Neuronal stem cell (in vitro differentiated cells): ENCODE results near the gene CRLF1.

Experiments
- DNase-seq: peaks from one replicate; pipeline ENCODE4 v3.0.0-alpha.2; 2013; ENCODE audit warnings: low spot score
- H2AFZ ChIP-seq: one replicate; pipeline ENCODE4 v1.6.1; 2013; ENCODE audit warnings: mild to moderate bottlenecking, low read length, inconsistent platforms
- H2AK5ac ChIP-seq: 2 replicates; pipeline ENCODE4 v1.6.1; 2013; ENCODE audit warnings: low read depth, mild to moderate bottlenecking, inconsistent platforms, low read length, moderate library complexity, mixed read lengths
- H2BK120ac ChIP-seq: 2 replicates; pipeline ENCODE4 v1.6.1; 2013; ENCODE audit warnings: low read depth, mild to moderate bottlenecking, inconsistent platforms, low read length, moderate library complexity, mixed read lengths
- H2BK12ac ChIP-seq: one replicate; pipeline ENCODE4 v1.6.1; 2013; ENCODE audit warnings: low read length, inconsistent platforms
- H2BK15ac ChIP-seq: 2 replicates; pipeline ENCODE4 v1.6.1; 2013; ENCODE audit warnings: mild to moderate bottlenecking, low read length, inconsistent platforms, mixed read lengths
- H2BK5ac ChIP-seq: one replicate; pipeline ENCODE4 v1.6.1; 2013; ENCODE audit warnings: inconsistent platforms, mild to moderate bottlenecking, low read length, moderate library complexity
- H3K14ac ChIP-seq: one replicate; pipeline ENCODE4 v1.6.1; 2013; ENCODE audit warnings: low read length, inconsistent platforms
- H3K18ac ChIP-seq: 2 replicates; pipeline ENCODE4 v1.6.1; 2013; ENCODE audit warnings: low read length, inconsistent platforms
- H3K23ac ChIP-seq: 2 replicates; pipeline ENCODE4 v1.6.1; 2013; ENCODE audit warnings: low read depth, mild to moderate bottlenecking, mixed read lengths, low read length, inconsistent platforms; ENCODE audit not compliant: poor library complexity
- H3K27ac ChIP-seq: replicated peaks from 3 replicates; pipeline ENCODE4 v1.5.1; 2013; ENCODE audit warnings: low read length, inconsistent platforms
- H3K27me3 ChIP-seq, 3 experiments: 2 replicates each; pipeline ENCODE4 v1.6.1; 2013; ENCODE audit warnings: low read length in 3 of 3, mild to moderate bottlenecking in 2 of 3, inconsistent platforms in 1 of 3, low read depth in 1 of 3, mixed read lengths in 1 of 3, moderate library complexity in 1 of 3; ENCODE audit not compliant: control insufficient read depth in 3 of 3, insufficient read depth in 3 of 3
- H3K36me3 ChIP-seq, 2 donors: replicated peaks in 1 of 2; 2 replicates each; pipeline ENCODE4 v1.6.1; 2013; ENCODE audit warnings: low read length in 2 of 2; ENCODE audit not compliant: control insufficient read depth in 2 of 2, insufficient read depth in 2 of 2
- H3K4ac ChIP-seq: 2 replicates; pipeline ENCODE4 v1.6.1; 2013; ENCODE audit warnings: inconsistent platforms, mild to moderate bottlenecking, low read length, moderate library complexity
- H3K4me1 ChIP-seq, 2 donors: 1 replicate in 1 of 2; 2 replicates in 1 of 2; pipeline ENCODE4 v1.6.1; 2013; ENCODE audit warnings: low read length in 2 of 2, low read depth in 1 of 2; ENCODE audit not compliant: control insufficient read depth in 2 of 2, insufficient read depth in 1 of 2
- H3K4me2 ChIP-seq: one replicate; pipeline ENCODE4 v1.6.1; 2013; ENCODE audit warnings: mild to moderate bottlenecking, low read length, inconsistent platforms; ENCODE audit not compliant: insufficient read depth, poor library complexity, severe bottlenecking
- H3K4me3 ChIP-seq, 2 donors: 2 replicates each; pipeline ENCODE4 v1.5.1; 2013; ENCODE audit warnings: low read length in 2 of 2, mild to moderate bottlenecking in 2 of 2, inconsistent platforms in 1 of 2, moderate library complexity in 1 of 2
- H3K79me1 ChIP-seq: one replicate; pipeline ENCODE4 v1.6.1; 2013; ENCODE audit warnings: low read depth, mild to moderate bottlenecking, inconsistent platforms, low read length, moderate library complexity
- H3K9ac ChIP-seq: one replicate; pipeline ENCODE4 v1.6.1; 2013; ENCODE audit warnings: mild to moderate bottlenecking, low read depth, low read length, inconsistent platforms; ENCODE audit not compliant: poor library complexity
- H3K9me3 ChIP-seq, 2 donors: replicated peaks in 1 of 2; 2 replicates each; pipeline versions ENCODE3 to v1.6.1; 2013; ENCODE audit warnings: low read length in 2 of 2, mild to moderate bottlenecking in 2 of 2, inconsistent platforms in 1 of 2, low read depth in 1 of 2, mixed read lengths in 1 of 2, moderate library complexity in 1 of 2; ENCODE audit not compliant: control insufficient read depth in 2 of 2, insufficient read depth in 1 of 2
- H4K8ac ChIP-seq: one replicate; pipeline ENCODE4 v1.6.1; 2013; ENCODE audit warnings: low read depth, mild to moderate bottlenecking, inconsistent platforms, low read length, moderate library complexity
- H4K91ac ChIP-seq: one replicate; pipeline ENCODE4 v1.6.1; 2013; ENCODE audit warnings: low read length, low read depth, mild to moderate bottlenecking, inconsistent platforms; ENCODE audit not compliant: poor library complexity
- WGBS, 2 donors: extraction: QIAGEN DNeasy Blood & Tissue Kit; methylation state at CpG; one replicate each; pipeline ENCODE4 v1.1.7; 2013; ENCODE audit warnings: missing lambda C conversion rate in 2 of 2, mixed read lengths in 1 of 2; ENCODE audit not compliant: insufficient read length in 2 of 2, insufficient replicate concordance in 1 of 2; ENCODE audit errors: extremely low coverage in 2 of 2; 5-methylcytosine and 5-hydroxymethylcytosine counted together

CRLF1 gene

GRCh38 chr19:18605196-18605545 lies 1.4 kb downstream of the CRLF1 start:
- H2AFZ ChIP-seq = no peak overlapping the region
- peak overlapping the region; percentile 73 for H2BK12ac ChIP-seq
- H3K36me3 ChIP-seq = no peaks in the 10 kb centered on the region
- H4K91ac ChIP-seq = no peak overlapping the region
- H3K4me2 ChIP-seq = no peak overlapping the region
- WGBS, 2 donors = no CpG with 5 or more reads among the region's 17 CpGs
- H3K23ac ChIP-seq = peak overlapping the region; percentile 91
- DNase-seq = no peak
- peak overlapping the region; percentile 66 for H2BK5ac ChIP-seq
- no peak overlapping the region for H2BK120ac ChIP-seq
- H3K14ac ChIP-seq = peak overlapping the region; percentile 94
- H3K9ac ChIP-seq = no peak overlapping the region
- peaks cover 14 to 28% of the 10 kb centered on the region in 2 donors for H3K4me1 ChIP-seq
- H3K27me3 ChIP-seq = peaks cover 47 to 90% (median 85%) of the 10 kb centered on the region in 3 experiments
- peak overlapping the region; percentile 81 for H2AK5ac ChIP-seq
- H3K27ac ChIP-seq = no peak overlapping the region
- H3K79me1 ChIP-seq = no peaks in the 10 kb centered on the region
- H3K4me3 ChIP-seq = no peak overlapping the region
- no peak overlapping the region for H3K4ac ChIP-seq
- peak overlapping the region; percentile 82 for H4K8ac ChIP-seq
- peak overlapping the region; percentile 91 for H2BK15ac ChIP-seq
- no peaks in the 10 kb centered on the region for H3K9me3 ChIP-seq
- peak overlapping the region; percentile 71 for H3K18ac ChIP-seq

- Histone ChIP-seq H2BK15ac (no peak overlapping the region), H3K36me3 (no peaks in the 10 kb centered on the region), H2AFZ (no peak overlapping the region), H3K79me1 (no peaks in the 10 kb centered on the region), H4K91ac (no peak overlapping the region), H3K14ac (no peak overlapping the region), H2BK5ac (no peak overlapping the region), H3K4me2 (no peak overlapping the region), H3K9me3 (no peaks in the 10 kb centered on the region), H3K4me3 (no peak overlapping the region), H3K18ac (no peak overlapping the region), H3K23ac (no peak overlapping the region), H3K27me3 (peaks cover 43 to 87% (median 81%) of the 10 kb centered on the region in 3 experiments), H3K4ac (no peak overlapping the region), H4K8ac (no peak overlapping the region), H2BK120ac (no peak overlapping the region), H3K9ac (no peak overlapping the region), H3K4me1 (peaks cover 14 to 25% of the 10 kb centered on the region in 2 donors), H3K27ac (no peak overlapping the region), H2BK12ac (no peak overlapping the region), H2AK5ac (peak overlapping the region; percentile 81)
- no CpG with 5 or more reads among the region's 10 CpGs for WGBS, 2 donors
- DNase-seq = no peak
These were observed 1.8 kb downstream of the CRLF1 start for GRCh38 chr19:18604820-18605159.

GRCh38 chr19:18603958-18604819 lies 2.4 kb downstream of the CRLF1 start:
- Histone ChIP-seq H3K4ac (no peak overlapping the region), H3K4me3 (no peak overlapping the region), H3K79me1 (no peaks in the 10 kb centered on the region), H3K4me2 (peak overlapping the region; percentile 45), H3K18ac (peak overlapping the region; percentile 94), H3K27ac (no peak overlapping the region), H3K9me3 (no peaks in the 10 kb centered on the region), H2BK120ac (no peak overlapping the region), H2AFZ (no peak overlapping the region), H3K23ac (no peak overlapping the region), H2BK12ac (peak overlapping the region; percentile 12), H3K4me1 (peaks cover 14 to 22% of the 10 kb centered on the region in 2 donors), H3K36me3 (no peaks in the 10 kb centered on the region), H2BK15ac (no peak overlapping the region), H3K9ac (peak overlapping the region; percentile 30), H3K27me3 (peaks cover 39 to 85% (median 75%) of the 10 kb centered on the region in 3 experiments), H3K14ac (peak overlapping the region; percentile 31), H2AK5ac (peak overlapping the region; percentile 54), H4K8ac (no peak overlapping the region), H4K91ac (no peak overlapping the region), H2BK5ac (no peak overlapping the region)
- WGBS, 2 donors = no CpG with 5 or more reads among the region's 26 CpGs
- DNase-seq = no peak

DNA sequence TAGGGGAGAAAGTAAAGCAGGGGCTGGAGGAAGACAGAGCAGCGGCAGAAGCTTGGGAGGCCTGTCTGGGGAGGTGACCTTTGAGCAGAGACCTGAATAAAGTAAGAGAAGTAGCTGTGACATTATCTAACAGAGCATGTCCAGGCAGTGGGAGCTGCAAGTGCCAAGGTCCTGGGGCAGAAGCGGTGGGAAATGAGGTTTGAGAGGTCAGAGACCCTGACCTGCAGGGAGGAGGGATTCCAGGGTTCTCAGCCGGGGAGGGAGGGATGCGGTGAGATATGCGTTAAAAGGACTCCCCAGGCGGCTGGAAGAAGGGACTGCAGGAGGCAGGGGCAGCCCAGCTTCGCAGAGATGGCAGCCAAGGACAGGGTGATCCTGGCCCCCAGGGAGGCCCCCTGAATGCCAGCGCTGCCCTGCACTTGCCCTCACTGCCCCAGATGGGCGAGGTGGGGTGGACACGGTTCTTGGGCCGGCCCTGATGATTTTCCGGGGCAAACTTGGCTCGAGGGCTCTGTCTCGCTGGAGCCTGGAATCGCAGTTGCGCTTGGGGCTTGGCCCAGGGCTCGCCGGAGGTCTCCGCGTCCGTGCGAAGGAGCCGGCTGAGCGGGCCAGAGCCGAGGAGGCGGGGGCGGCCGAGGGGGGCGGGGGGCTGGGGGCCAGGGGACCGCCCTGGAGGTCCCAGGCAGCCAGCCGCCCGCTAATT lies 3.2 kb downstream of the CRLF1 start:
- no peak overlapping the region for H3K4ac ChIP-seq
- H3K9ac ChIP-seq = peak overlapping the region; percentile 51
- H3K36me3 ChIP-seq = no peaks in the 10 kb centered on the region
- no peak overlapping the region for H4K8ac ChIP-seq
- no peak overlapping the region for H2BK5ac ChIP-seq
- no peak overlapping the region for H2BK120ac ChIP-seq
- H2BK15ac ChIP-seq = no peak overlapping the region
- H3K27ac ChIP-seq = no peak overlapping the region
- H2BK12ac ChIP-seq = no peak overlapping the region
- no peak overlapping the region for H2AK5ac ChIP-seq
- peaks cover 34 to 80% (median 67%) of the 10 kb centered on the region in 3 experiments for H3K27me3 ChIP-seq
- peak overlapping the region; percentile 93 for H3K18ac ChIP-seq
- H3K23ac ChIP-seq = no peak overlapping the region
- peak overlapping the region; percentile 70 for H3K4me2 ChIP-seq
- WGBS, 2 donors = no CpG with 5 or more reads among the region's 32 CpGs
- H3K14ac ChIP-seq = no peak overlapping the region
- H3K4me3 ChIP-seq = no peak overlapping the region
- no peaks in the 10 kb centered on the region for H3K9me3 ChIP-seq
- H3K79me1 ChIP-seq = no peaks in the 10 kb centered on the region
- H4K91ac ChIP-seq = no peak overlapping the region
- peak overlapping the region; percentile 68 for H2AFZ ChIP-seq
- DNase-seq = no peak
- peaks cover 16 to 22% of the 10 kb centered on the region in 2 donors for H3K4me1 ChIP-seq
